ENCODE results near the gene C19orf73. TPM values are rescaled to one million over a fixed set of nuclear protein-coding genes. Genes with fewer than 3 reads are reported as not detected.

Gene C19orf73
- total and polyA plus RNA-seq, 9 of the 15 experiments (the other 6 are each of a cell fraction or from before 2014, with no cell fraction given) = 0.08 to 7.4 (median 1.4) TPM

DNA sequence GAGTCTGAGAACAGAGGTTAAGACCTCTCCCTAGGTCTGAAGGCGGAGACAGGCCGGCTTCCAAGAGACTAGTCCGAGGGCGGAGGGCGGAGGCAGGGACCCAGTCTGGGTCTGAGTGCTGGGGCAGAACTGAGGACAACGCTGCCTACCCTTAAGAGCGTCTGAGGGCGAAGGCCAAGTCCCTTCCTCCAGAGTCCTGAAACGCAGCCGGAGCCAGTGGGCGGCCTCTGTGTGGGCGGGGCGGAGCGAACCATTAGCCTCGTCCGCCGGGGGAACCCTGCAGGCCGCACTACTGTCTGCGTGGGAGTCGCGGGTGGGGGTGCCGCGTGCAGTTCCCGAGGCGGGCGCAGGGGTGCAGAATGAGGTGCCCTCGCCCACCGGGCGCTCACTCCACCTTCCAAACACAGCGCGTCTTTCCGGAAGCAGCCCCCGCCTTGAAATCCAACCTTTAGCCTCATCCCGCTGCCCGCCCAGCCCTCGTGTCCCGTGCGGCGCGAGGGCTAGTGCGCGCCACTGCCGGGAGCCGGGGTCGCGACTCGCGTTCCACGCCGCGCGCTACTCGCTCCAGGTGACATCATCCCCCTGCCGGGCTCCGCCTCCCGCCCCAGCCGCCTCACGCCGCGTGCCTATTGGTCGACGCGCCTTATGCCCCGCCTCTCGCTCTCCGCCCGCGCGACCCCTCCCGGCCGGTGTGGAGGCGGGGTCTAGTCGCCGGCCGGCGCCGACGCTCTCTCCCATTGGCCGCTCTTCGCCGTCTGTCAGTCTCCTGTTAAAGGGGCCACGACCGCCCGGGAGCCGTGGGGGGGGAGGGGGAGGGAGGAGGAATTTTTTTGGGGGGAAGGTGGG, at the start of gene C19orf73 (continued):
- TF ChIP-seq DPF2 (IDR thresholded peaks at IDR 0.05) (peak; percentile 70), MIER1 (IDR thresholded peaks at IDR 0.05; ENCODE audit: low read depth) (no peak; the same call in 1 of the 2 replicates), SUPT5H (IDR thresholded peaks at IDR 0.05) (peak; percentile 74; the same call in 1 of the 2 replicates), E2F6 (IDR thresholded peaks at IDR 0.05; ENCODE audit: borderline replicate concordance in 1 of 2, extremely low read depth in 1 of 2, insufficient read depth in 1 of 2, insufficient read length in 1 of 2, low read depth in 1 of 2, low read length in 1 of 2, poor library complexity in 1 of 2, severe bottlenecking in 1 of 2) (peak; percentile 98 to 100), RCOR1 (IDR thresholded peaks at IDR 0.05; ENCODE audit: borderline replicate concordance in 1 of 2, low read depth in 2 of 2, low read length in 2 of 2) (peak in 1 of 2 experiments; percentile 33; a peak in 3 of 4 replicates), NFYB (IDR thresholded peaks at IDR 0.05; ENCODE audit: extremely low read depth, insufficient read length) (peak; percentile 47), CEBPB (tag; IDR thresholded peaks at IDR 0.05) (no peak), KLF13 (tag; IDR thresholded peaks at IDR 0.05; ENCODE audit: borderline replicate concordance, low read depth) (peak; percentile 93), SAP30 (IDR thresholded peaks at IDR 0.05; ENCODE audit: borderline replicate concordance, insufficient read depth, low read depth, low read length, poor library complexity, severe bottlenecking) (peak; percentile 22), EP400 (IDR thresholded peaks at IDR 0.05) (peak; percentile 96), ZFX (CRISPR knock-in tag; IDR thresholded peaks at IDR 0.05) (peak; percentile 93), GATAD2B (IDR thresholded peaks at IDR 0.05; ENCODE audit: borderline replicate concordance) (peak; percentile 87; the same call in 1 of the 2 replicates), PBX2 (CRISPR knock-in tag; IDR thresholded peaks at IDR 0.05; ENCODE audit: low read depth) (peak; percentile 48; the same call in 1 of the 2 replicates), PBX2 (tag; conservative IDR thresholded peaks at IDR 0.05; ENCODE audit: low read depth) (peak; percentile 78), CTBP1 (IDR thresholded peaks at IDR 0.05; ENCODE audit: borderline replicate concordance) (peak; percentile 96), CBFA2T3 (IDR thresholded peaks at IDR 0.05) (peak; percentile 39), CHD1 (IDR thresholded peaks at IDR 0.05; ENCODE audit: low read length) (peak; percentile 65), SRSF1 (IDR thresholded peaks at IDR 0.05; ENCODE audit: low read depth, low read length) (no peak), CCNT2 (IDR thresholded peaks at IDR 0.05; ENCODE audit: borderline replicate concordance, extremely low read depth, insufficient read length, low read depth, low read length) (peak; percentile 77), MED1 (CRISPR knock-in tag; IDR thresholded peaks at IDR 0.05; ENCODE audit: borderline replicate concordance) (no peak)
- TF ChIP-seq, protein P1, sequence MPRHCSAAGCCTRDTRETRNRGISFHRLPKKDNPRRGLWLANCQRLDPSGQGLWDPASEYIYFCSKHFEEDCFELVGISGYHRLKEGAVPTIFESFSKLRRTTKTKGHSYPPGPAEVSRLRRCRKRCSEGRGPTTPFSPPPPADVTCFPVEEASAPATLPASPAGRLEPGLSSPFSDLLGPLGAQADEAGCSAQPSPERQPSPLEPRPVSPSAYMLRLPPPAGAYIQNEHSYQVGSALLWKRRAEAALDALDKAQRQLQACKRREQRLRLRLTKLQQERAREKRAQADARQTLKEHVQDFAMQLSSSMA (CRISPR knock-in tag; IDR thresholded peaks at IDR 0.05) = peak; percentile 69; the same call in 1 of the 2 replicates

All from K562 (cell line).